22Rv1 (cell line): ENCODE measurements around the gene TEAD3.

Experiments
- ZFX ChIP-seq: fragments of 450-650 bp; IDR thresholded peaks from 2 replicates; pipeline ENCODE4 v1.6.1; 2017; ENCODE audit warnings: antibody characterized with exemption, borderline replicate concordance
- TF ChIP-seq, protein P1 (sequence below): fragments of 450-650 bp; IDR thresholded peaks from 2 replicates; pipeline ENCODE4 v1.5.1; 2017; ENCODE audit warnings: mild to moderate bottlenecking

DNA sequence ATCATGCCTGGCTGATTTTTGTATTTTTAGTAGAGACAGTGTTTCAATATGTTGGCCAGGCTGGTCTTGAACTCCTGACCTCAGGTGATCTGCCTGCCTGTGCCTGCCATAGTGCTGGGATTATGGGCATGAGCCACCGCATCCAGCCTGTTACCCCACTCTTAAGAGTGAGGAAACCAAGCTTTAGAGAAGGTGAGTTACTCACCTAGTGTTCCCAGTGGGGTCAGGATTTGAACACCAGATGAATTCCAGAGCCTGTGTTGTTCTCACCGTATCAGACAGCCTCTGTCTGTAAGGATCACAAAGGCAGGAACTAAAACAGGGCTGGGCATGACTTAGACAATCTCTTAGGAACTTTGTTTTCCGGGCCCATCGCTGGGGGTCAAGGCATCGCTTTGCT is 54.2 kb downstream of the TEAD3 start:
- TF ChIP-seq, protein P1, sequence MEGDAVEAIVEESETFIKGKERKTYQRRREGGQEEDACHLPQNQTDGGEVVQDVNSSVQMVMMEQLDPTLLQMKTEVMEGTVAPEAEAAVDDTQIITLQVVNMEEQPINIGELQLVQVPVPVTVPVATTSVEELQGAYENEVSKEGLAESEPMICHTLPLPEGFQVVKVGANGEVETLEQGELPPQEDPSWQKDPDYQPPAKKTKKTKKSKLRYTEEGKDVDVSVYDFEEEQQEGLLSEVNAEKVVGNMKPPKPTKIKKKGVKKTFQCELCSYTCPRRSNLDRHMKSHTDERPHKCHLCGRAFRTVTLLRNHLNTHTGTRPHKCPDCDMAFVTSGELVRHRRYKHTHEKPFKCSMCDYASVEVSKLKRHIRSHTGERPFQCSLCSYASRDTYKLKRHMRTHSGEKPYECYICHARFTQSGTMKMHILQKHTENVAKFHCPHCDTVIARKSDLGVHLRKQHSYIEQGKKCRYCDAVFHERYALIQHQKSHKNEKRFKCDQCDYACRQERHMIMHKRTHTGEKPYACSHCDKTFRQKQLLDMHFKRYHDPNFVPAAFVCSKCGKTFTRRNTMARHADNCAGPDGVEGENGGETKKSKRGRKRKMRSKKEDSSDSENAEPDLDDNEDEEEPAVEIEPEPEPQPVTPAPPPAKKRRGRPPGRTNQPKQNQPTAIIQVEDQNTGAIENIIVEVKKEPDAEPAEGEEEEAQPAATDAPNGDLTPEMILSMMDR: no peak
- TF ChIP-seq ZFX: no peak
